ENCODE data around the gene RPL6. TPM values are rescaled to one million over a fixed set of nuclear protein-coding genes. Genes with fewer than 3 reads are reported as not detected.

The RPL6 gene
- total and polyA plus RNA-seq, 9 of the 15 experiments (the other 6 are each of a cell fraction or from before 2014, with no cell fraction given), result 1,519 to 3,103 (median 2,396) TPM

GRCh38 chr12:112409064-112409905, at the start of gene RPL6 (continued):
- TF ChIP-seq REST (IDR thresholded peaks at IDR 0.05; ENCODE audit: borderline replicate concordance), result no peak
- no peak for TF ChIP-seq REST (CRISPR knock-in tag; IDR thresholded peaks at IDR 0.05; ENCODE audit: low read depth)
- no peak; the same call in 1 of the 2 replicates for TF ChIP-seq RB1 (IDR thresholded peaks at IDR 0.05; ENCODE audit: low read depth)
- TF ChIP-seq C11orf30 (IDR thresholded peaks at IDR 0.05; ENCODE audit: low read depth), result no peak
- TF ChIP-seq TCF3 (CRISPR knock-in tag; IDR thresholded peaks at IDR 0.05), result no peak; the same call in 1 of the 2 replicates
- no peak for TF ChIP-seq IRF9 (tag; IDR thresholded peaks at IDR 0.05)
- TF ChIP-seq ZFX (CRISPR knock-in tag; IDR thresholded peaks at IDR 0.05), result peak; percentile 92
- TF ChIP-seq RFX5 (IDR thresholded peaks at IDR 0.05; ENCODE audit: low read depth, low read length), result no peak
- no peak for TF ChIP-seq BCL6 (CRISPR knock-in tag; IDR thresholded peaks at IDR 0.05)
- TF ChIP-seq ZNF76 (CRISPR knock-in tag; IDR thresholded peaks at IDR 0.05; ENCODE audit: borderline replicate concordance), result no peak
- TF ChIP-seq KLF16 (IDR thresholded peaks at IDR 0.05), result no peak
- TF ChIP-seq ZBTB8A (IDR thresholded peaks at IDR 0.05; ENCODE audit: partially characterized antibody), result no peak
- no peak for TF ChIP-seq CAMTA2 (CRISPR knock-in tag; conservative IDR thresholded peaks at IDR 0.05)
- TF ChIP-seq MYNN (IDR thresholded peaks at IDR 0.05), result no peak; the same call in 1 of the 2 replicates
- no peak for TF ChIP-seq MYNN (CRISPR knock-in tag; IDR thresholded peaks at IDR 0.05)
- peak; percentile 27; the same call in 1 of the 2 replicates for TF ChIP-seq VEZF1 (CRISPR knock-in tag; IDR thresholded peaks at IDR 0.05)
- 0 out of 4 replicates have a peak, but pooled peaks of 1 of the 2 experiments have one; percentile 29 for TF ChIP-seq NONO (IDR thresholded peaks at IDR 0.05; ENCODE audit: low read depth in 2 of 2, low read length in 1 of 2)
- no peak for TF ChIP-seq KHSRP (IDR thresholded peaks at IDR 0.05)
- TF ChIP-seq ZNF24 (IDR thresholded peaks at IDR 0.05), result peak; percentile 52; the same call in 1 of the 2 replicates
- TF ChIP-seq ZSCAN29 (IDR thresholded peaks at IDR 0.05), result 0 out of 2 replicates have a peak, but pooled peaks have one; percentile 46

Measured in K562 (cell line).